ENCODE results near the gene CMC1.

CMC1 gene

DNA sequence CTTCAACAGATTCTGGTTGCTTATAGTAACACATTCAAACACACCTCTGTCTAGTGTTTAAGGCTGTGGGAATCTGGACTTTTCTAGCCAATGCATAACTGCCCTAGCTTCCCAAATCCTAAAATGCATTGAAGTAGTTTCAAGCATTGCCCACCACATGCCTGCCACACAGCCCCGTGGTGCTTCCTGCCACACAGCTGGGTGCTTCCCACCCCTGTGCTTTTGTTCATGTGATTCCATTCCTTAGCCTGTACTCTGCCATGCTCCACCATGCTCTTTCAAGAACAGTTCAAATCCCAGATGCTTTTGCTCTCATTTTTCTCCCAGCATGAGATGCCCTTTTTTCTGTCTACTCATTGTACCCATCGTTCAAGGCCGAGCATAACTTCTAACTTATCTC is 2.3 kb upstream of the CMC1 start:
- H4K20me1 ChIP-seq = peaks cover 0 to 4% (median 0%) of the 10 kb centered on the region in 11 experiments; a peak in 1 of 22 replicates
- no peak overlapping the region for H3K4me3 ChIP-seq
- peaks cover 0 to 5% (median 0%) of the 10 kb centered on the region in 11 experiments; a peak in 2 of 22 replicates for H3K36me3 ChIP-seq
- no peak for TF ChIP-seq Cebpa-rat (IDR thresholded peaks at IDR 0.05)
- H3K4me2 ChIP-seq = no peak overlapping the region
- H3K27me3 ChIP-seq = no peaks in the 10 kb centered on the region
- no peak overlapping the region for H3K9ac ChIP-seq
- no peak overlapping the region for H3K27ac ChIP-seq
- H3K9me3 ChIP-seq (replicated peaks in 1 of 11) = peaks cover 0 to 15% (median 6%) of the 10 kb centered on the region in 11 experiments; a peak in 11 of 22 replicates
- peaks cover 13 to 29% (median 23%) of the 10 kb centered on the region in 10 experiments for H3K4me1 ChIP-seq

DNA sequence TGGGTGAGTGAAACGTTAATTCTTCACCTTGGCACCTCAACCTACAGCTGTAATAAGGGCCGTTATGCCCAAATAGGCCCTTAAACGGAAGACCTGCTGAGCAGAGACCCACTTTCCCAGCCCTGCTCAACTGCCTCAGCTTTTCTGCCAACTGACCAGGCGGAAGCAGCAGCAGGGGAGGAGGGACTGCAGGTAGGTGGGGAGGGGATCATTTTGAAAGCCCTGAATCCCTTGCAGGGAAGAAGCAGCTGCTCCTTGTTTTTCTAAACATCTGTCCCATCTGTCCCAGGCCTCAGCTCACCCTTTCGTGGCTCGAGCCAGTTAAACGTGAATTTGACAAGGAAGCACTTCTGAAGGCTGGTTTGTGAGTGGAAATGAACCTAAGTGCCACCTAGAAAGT is 978 bp upstream of the CMC1 start:
- peak overlapping the region in 10 of 11 experiments; percentile 86 to 93 (median 90); a peak in 16 of 22 replicates for H3K9ac ChIP-seq
- peaks cover 13 to 40% (median 26%) of the 10 kb centered on the region in 10 experiments for H3K4me1 ChIP-seq
- peaks cover 0 to 19% (median 11%) of the 10 kb centered on the region in 11 experiments; a peak in 15 of 22 replicates for H3K9me3 ChIP-seq (replicated peaks in 1 of 11)
- peak overlapping the region; percentile 77 to 95 (median 85); a peak in 16 of 20 replicates for H3K4me3 ChIP-seq
- no peak for TF ChIP-seq Cebpa-rat (IDR thresholded peaks at IDR 0.05)
- peaks cover 0 to 5% (median 0%) of the 10 kb centered on the region in 11 experiments; a peak in 1 of 22 replicates for H4K20me1 ChIP-seq
- H3K27me3 ChIP-seq = no peaks in the 10 kb centered on the region
- H3K4me2 ChIP-seq = peak overlapping the region; percentile 75 to 92 (median 83)
- H3K27ac ChIP-seq = peak overlapping the region in 7 of 11 experiments; percentile 86 to 95 (median 90); a peak in 8 of 22 replicates
- peaks cover 0 to 15% (median 5%) of the 10 kb centered on the region in 11 experiments; a peak in 9 of 22 replicates for H3K36me3 ChIP-seq

DNA sequence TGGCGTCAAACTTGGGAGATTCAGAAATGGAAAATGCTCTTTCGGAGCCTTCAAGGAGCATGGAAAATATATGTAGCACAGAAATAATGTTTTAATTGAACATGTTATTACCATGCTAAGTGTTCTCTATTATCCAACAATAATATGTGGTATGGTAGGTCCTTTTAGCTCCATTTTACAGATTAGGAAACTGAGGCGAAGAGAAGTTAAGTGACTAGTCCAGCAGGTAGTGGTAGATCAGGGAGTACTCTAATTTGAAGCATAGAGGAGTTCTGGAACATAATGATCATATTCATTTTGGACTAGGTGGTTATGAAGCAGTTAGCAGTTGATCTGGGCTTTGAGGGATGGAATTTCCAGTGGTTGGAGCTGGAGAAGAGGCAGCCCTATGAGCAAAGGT is 1.1 kb downstream of the CMC1 start:
- Histone ChIP-seq H3K27me3 (no peaks in the 10 kb centered on the region), H3K4me3 (peak overlapping the region; percentile 77 to 95 (median 85)), H4K20me1 (peaks cover 0 to 10% (median 0%) of the 10 kb centered on the region in 11 experiments; a peak in 2 of 22 replicates), H3K27ac (peak overlapping the region in 3 of 11 experiments; percentile 86 to 95 (median 94); a peak in 3 of 22 replicates), H3K9me3 (replicated peaks in 1 of 11) (peaks cover 0 to 35% (median 20%) of the 10 kb centered on the region in 11 experiments; a peak in 17 of 22 replicates), H3K4me2 (peak overlapping the region; percentile 75 to 92 (median 83)), H3K9ac (peak overlapping the region in 6 of 11 experiments; percentile 85 to 91 (median 88); a peak in 10 of 22 replicates), H3K36me3 (peaks cover 0 to 24% (median 13%) of the 10 kb centered on the region in 11 experiments; a peak in 12 of 22 replicates), H3K4me1 (peaks cover 13 to 40% (median 26%) of the 10 kb centered on the region in 10 experiments)
- TF ChIP-seq Cebpa-rat (IDR thresholded peaks at IDR 0.05) = no peak

DNA sequence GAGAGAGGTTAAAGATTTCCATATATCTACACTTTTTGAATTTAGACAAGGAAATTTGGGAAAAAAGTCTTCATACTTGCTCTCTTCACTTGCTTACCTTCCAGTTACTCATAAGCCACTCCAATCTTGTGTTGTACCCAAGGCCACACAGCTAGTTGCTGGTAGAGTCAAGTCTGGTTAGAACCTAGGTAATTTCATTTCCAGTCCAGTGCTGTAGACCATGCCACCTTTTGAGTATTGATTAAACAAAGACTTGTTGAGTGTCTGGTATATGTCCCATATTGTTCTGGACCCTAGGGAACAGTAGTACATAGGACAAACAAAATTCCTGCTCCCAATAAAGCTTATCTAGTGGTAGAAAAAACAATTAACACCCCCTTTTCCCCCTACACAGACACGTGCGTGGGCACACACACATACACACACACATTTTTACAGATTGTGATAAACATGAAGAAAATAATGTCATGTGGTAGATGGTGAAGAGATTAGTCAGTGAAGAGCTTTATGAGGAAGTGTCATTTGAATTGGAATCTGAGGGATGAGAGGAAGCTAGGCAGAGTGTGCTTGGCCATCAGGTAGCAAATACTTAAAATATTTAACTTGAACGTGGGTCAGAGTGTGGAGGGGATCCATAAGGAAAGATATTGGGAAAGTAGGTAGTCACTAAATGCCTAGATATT is 2.1 kb downstream of the CMC1 start:
- H3K27me3 ChIP-seq = no peaks in the 10 kb centered on the region
- TF ChIP-seq Cebpa-rat (IDR thresholded peaks at IDR 0.05) = no peak
- H3K4me2 ChIP-seq = peak overlapping the region in 8 of 11 experiments; percentile 14 to 92 (median 80); a peak in 11 of 22 replicates
- peak overlapping the region in 1 of 11 experiments; percentile 5; a peak in 2 of 22 replicates for H3K27ac ChIP-seq
- H3K4me3 ChIP-seq = no peak overlapping the region
- peaks cover 13 to 40% (median 26%) of the 10 kb centered on the region in 10 experiments for H3K4me1 ChIP-seq
- H3K36me3 ChIP-seq = peaks cover 0 to 26% (median 14%) of the 10 kb centered on the region in 11 experiments; a peak in 12 of 22 replicates
- peaks cover 0 to 13% (median 0%) of the 10 kb centered on the region in 11 experiments; a peak in 2 of 22 replicates for H4K20me1 ChIP-seq
- no peak overlapping the region for H3K9ac ChIP-seq
- peaks cover 0 to 39% (median 25%) of the 10 kb centered on the region in 11 experiments; a peak in 17 of 22 replicates for H3K9me3 ChIP-seq (replicated peaks in 1 of 11)

DNA sequence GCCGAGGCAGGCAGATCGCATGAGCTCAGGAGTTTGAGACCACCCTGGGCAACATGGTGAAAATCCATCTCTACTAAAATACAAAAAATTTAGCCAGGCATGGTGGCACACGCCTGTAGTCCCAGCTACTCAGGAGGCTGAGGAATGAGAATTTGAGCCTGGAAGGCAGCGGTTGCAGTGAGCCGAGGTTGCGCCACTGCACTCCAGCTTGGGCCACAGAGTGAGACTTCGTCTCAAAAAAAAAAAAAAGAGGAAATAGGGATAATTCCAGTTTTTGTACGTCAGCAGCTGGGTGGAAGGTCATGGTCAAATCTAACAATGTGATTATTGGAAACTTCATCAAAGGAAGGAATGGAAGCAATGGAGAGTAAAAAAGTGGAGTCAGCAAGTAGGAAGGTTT is 3.1 kb downstream of the CMC1 start:
- Histone ChIP-seq H3K27me3 (no peaks in the 10 kb centered on the region), H3K27ac (no peak overlapping the region; a peak in 1 of 22 replicates), H3K9ac (no peak overlapping the region), H3K36me3 (peaks cover 0 to 28% (median 15%) of the 10 kb centered on the region in 11 experiments; a peak in 13 of 22 replicates), H4K20me1 (peaks cover 0 to 13% (median 0%) of the 10 kb centered on the region in 11 experiments; a peak in 2 of 22 replicates), H3K9me3 (replicated peaks in 1 of 11) (peaks cover 0 to 41% (median 33%) of the 10 kb centered on the region in 11 experiments; a peak in 17 of 22 replicates), H3K4me2 (peak overlapping the region in 5 of 11 experiments; percentile 14 to 92 (median 24); a peak in 8 of 22 replicates), H3K4me3 (no peak overlapping the region), H3K4me1 (peaks cover 13 to 40% (median 26%) of the 10 kb centered on the region in 10 experiments)
- no peak for TF ChIP-seq Cebpa-rat (IDR thresholded peaks at IDR 0.05)

DNA sequence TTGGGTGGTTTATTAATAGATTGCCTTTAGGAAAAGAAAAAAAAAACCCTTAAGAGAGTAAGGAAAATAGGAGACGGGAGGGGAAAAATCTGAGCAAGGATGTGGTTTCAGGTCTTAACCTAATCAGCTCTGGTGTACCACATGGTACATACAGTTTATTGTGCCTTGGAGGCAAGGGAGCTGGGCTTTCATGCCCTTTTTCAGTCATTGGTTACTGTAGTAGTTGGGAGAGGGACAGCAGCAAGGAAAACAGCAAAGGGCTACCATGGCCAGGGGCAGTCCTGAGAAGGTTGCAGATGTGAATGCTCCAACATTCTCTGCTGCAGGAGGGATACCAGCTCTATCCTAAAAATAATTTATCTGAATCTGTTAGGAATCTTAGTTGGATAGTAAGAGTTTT is 5.9 kb downstream of the CMC1 start:
- Histone ChIP-seq H3K9ac (no peak overlapping the region), H3K4me2 (no peak overlapping the region), H3K4me3 (no peak overlapping the region), H3K4me1 (peaks cover 14 to 55% (median 29%) of the 10 kb centered on the region in 10 experiments), H3K27ac (no peak overlapping the region), H3K27me3 (no peaks in the 10 kb centered on the region), H4K20me1 (peaks cover 0 to 17% (median 0%) of the 10 kb centered on the region in 11 experiments; a peak in 3 of 22 replicates), H3K9me3 (replicated peaks in 1 of 11) (peaks cover 0 to 59% (median 42%) of the 10 kb centered on the region in 11 experiments; a peak in 17 of 22 replicates), H3K36me3 (peaks cover 0 to 36% (median 24%) of the 10 kb centered on the region in 11 experiments; a peak in 15 of 22 replicates)
- TF ChIP-seq Cebpa-rat (IDR thresholded peaks at IDR 0.05) = no peak

DNA sequence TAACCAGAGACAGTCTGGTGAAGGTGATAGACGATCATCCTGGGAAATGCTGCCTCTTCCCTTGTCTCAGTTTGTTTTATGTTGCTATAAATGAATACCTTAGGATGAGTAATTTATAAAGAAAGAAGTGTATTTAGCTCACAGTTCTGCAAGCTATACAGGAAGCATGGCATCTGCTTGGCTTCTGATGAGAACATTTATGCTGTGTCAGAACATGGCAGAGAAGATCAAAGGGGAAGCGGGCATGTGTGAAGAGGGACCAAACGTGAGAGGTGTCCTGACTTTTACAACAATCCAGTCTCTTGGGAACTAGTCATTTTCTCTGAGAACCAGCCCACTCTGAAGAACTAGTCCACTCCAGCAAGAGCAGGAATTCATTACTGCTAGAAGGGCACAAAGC is 9.6 kb downstream of the CMC1 start:
- Histone ChIP-seq H4K20me1 (peaks cover 0 to 19% (median 0%) of the 10 kb centered on the region in 11 experiments; a peak in 4 of 22 replicates), H3K27me3 (no peaks in the 10 kb centered on the region), H3K36me3 (peaks cover 0 to 40% (median 18%) of the 10 kb centered on the region in 11 experiments; a peak in 16 of 22 replicates), H3K9me3 (replicated peaks in 1 of 11) (peaks cover 0 to 51% (median 29%) of the 10 kb centered on the region in 11 experiments; a peak in 17 of 22 replicates), H3K27ac (peak overlapping the region in 5 of 11 experiments; percentile 28 to 50 (median 38); a peak in 8 of 22 replicates), H3K4me1 (peaks cover 8 to 35% (median 21%) of the 10 kb centered on the region in 10 experiments; a peak in 18 of 20 replicates), H3K9ac (no peak overlapping the region), H3K4me2 (peak overlapping the region in 10 of 11 experiments; percentile 4 to 62 (median 32); a peak in 17 of 22 replicates), H3K4me3 (no peak overlapping the region)
- no peak for TF ChIP-seq Cebpa-rat (IDR thresholded peaks at IDR 0.05)

DNA sequence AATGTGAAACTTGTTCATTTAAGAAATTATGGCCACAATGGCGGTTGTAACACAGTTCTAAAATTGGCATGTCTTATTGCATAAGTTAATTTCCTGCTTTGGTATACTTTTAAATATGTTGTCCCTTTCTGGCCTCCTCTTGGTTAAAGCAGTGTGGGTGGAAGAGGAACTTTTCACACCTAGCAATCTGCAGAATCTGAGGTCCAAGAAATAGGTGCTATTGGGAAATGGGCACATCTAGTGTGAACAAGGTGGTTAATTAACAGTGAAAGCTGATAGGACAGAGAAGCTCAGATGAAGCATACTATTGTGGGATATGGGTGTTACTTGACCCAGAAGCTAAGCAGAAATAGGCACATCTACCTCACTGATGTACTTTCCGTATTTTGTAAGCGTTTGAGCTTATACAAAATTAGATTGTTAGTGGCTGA is 10.6 kb downstream of the CMC1 start:
- peak overlapping the region in 10 of 11 experiments; percentile 11 to 62 (median 44); a peak in 16 of 22 replicates for H3K4me2 ChIP-seq
- H3K4me1 ChIP-seq = peaks cover 8 to 35% (median 21%) of the 10 kb centered on the region in 10 experiments; a peak in 18 of 20 replicates
- peaks cover 0 to 32% (median 17%) of the 10 kb centered on the region in 11 experiments; a peak in 16 of 22 replicates for H3K36me3 ChIP-seq
- no peak overlapping the region for H3K9ac ChIP-seq
- peak overlapping the region in 2 of 11 experiments; percentile 2 to 50; a peak in 2 of 22 replicates for H3K27ac ChIP-seq
- H3K27me3 ChIP-seq = no peaks in the 10 kb centered on the region
- peaks cover 0 to 41% (median 19%) of the 10 kb centered on the region in 11 experiments; a peak in 17 of 22 replicates for H3K9me3 ChIP-seq (replicated peaks in 1 of 11)
- no peak for TF ChIP-seq Cebpa-rat (IDR thresholded peaks at IDR 0.05)
- H3K4me3 ChIP-seq = no peak overlapping the region
- peaks cover 0 to 19% (median 0%) of the 10 kb centered on the region in 11 experiments; a peak in 4 of 22 replicates for H4K20me1 ChIP-seq

Data from BLaER1 treated with 17β-estradiol and CSF1 and Interleukin-3, amounts not matched to agents 10 nM and 100 nM (cell line).